Stimulated activated CD8-positive, alpha-beta memory T cell treated with anti-CD3 and anti-CD28 coated beads, Interleukin-4, amount 100 ng/mL, for 24 hours (primary cell): ENCODE results near the gene SPIN1.

Source experiments
- DNase-seq: peaks from one replicate; pipeline ENCODE4 v3.0.0-alpha.2; 2020; ENCODE audit warnings: low read depth

Gene SPIN1

GRCh38 chr9:88498880-88499279 lies 110.6 kb downstream of the SPIN1 start:
- no peak for DNase-seq

GRCh38 chr9:88501086-88501485 lies 112.8 kb downstream of the SPIN1 start:
- DNase-seq, result no peak

- DNase-seq, result no peak
Measured at GRCh38 chr9:88502552-88503034, 114.3 kb downstream of the SPIN1 start.

- DNase-seq, result no peak
Measured at GRCh38 chr9:88503081-88503844, 115.0 kb downstream of the SPIN1 start.

GRCh38 chr9:88503845-88504764 lies 115.9 kb downstream of the SPIN1 start:
- DNase-seq, result no peak

- no peak for DNase-seq
Measured at GRCh38 chr9:88508326-88508725, 120.1 kb downstream of the SPIN1 start.

GRCh38 chr9:88511906-88512305 lies 123.7 kb downstream of the SPIN1 start:
- DNase-seq, result no peak

- no peak for DNase-seq
Measured at GRCh38 chr9:88514247-88514646, 126.0 kb downstream of the SPIN1 start.

GRCh38 chr9:88521308-88521707 lies 133.1 kb downstream of the SPIN1 start:
- DNase-seq, result no peak

GRCh38 chr9:88522360-88522759 lies 134.1 kb downstream of the SPIN1 start:
- no peak for DNase-seq

- DNase-seq, result no peak
Measured at GRCh38 chr9:88523056-88523455, 134.8 kb downstream of the SPIN1 start.

- no peak for DNase-seq
Measured at GRCh38 chr9:88524911-88525310, 136.7 kb downstream of the SPIN1 start.

GRCh38 chr9:88527618-88528017 lies 139.4 kb downstream of the SPIN1 start:
- DNase-seq, result no peak
